Left colon (tissue), 2 donors: ENCODE results near the gene NAALADL1. TPM values are rescaled to one million over a fixed set of nuclear protein-coding genes. Genes with fewer than 3 reads are reported as not detected.
A peak's percentile ranks its signal among the peaks of the same experiment; 100 is the strongest.

Experiments used
- ATAC-seq: fragments of 200-7000 bp; cut with Tn5 transposase; one replicate; pipeline ENCODE4 v1.9.1; 2020; ENCODE audit warnings: mild to moderate bottlenecking, moderate library complexity
- DNase-seq, 2 donors: peaks; one replicate each; pipeline ENCODE4 v3.0.0-alpha.2; 2020
- intact Hi-C, 2 donors: fragments of 100-400 bp; cut with DNase I in 1 of 2; cut with micrococcal nuclease in 1 of 2; formaldehyde crosslinking; loops; one replicate each; pipeline versions ENCODE4 v1.11.2 to v1.14.0; 2022; cut with DNase I, micrococcal nuclease
- microRNA-seq, 2 donors: library from miRNA; unstranded; fragments of <30 nt; microRNA quantifications; one replicate each; pipeline versions ENCODE4 v1.1.0 to v1.2.0, GENCODE V29; 2020
- total RNA-seq, 2 donors: library from RNA; stranded (reverse); fragmentation: NEBNext Ultra II Directional; extraction: Animal tissue kit (Norgen Biotek cat#: 25700); gene quantifications; one replicate each; pipeline ENCODE4 v1.2.1, GENCODE V29; 2021
- donor health status: DM: no; HTN: no; CAD: no.
- donor health status: DM: yes; HTN: yes; CAD: no.

NAALADL1 gene
- total RNA-seq, 2 donors from 2014 or later = 7.8 to 34.1 TPM

- intact Hi-C loops = no loop called here
- ATAC-seq = peak; percentile 1
Measured at GRCh38 chr11:64996327-64996709, 62.0 kb downstream of the NAALADL1 start.

More at GRCh38 chr11:64996327-64996709, 62.0 kb downstream of the NAALADL1 start:
- no peak for DNase-seq

Small RNA genes within 50 kb of the gene (microRNA-seq; reads per million reads assigned to microRNA genes)
- gene MIR6879 = 0.53 to 4.1 reads per million in 2 donors

Other genes starting within 250 kb of the NAALADL1 start
- 10 to 100 TPM; 21.0 to 25.5 TPM for gene MEN1, start 248.0 kb downstream of the NAALADL1 start, total RNA-seq
- 10 to 100 TPM; 44.5 to 45.5 TPM for gene CDC42BPG, start 213.9 kb downstream of the NAALADL1 start, total RNA-seq
- gene EHD1, start 179.9 kb downstream of the NAALADL1 start, total RNA-seq = 10 to 100 TPM; 76.1 to 91.5 TPM
- gene ATG2A, start 141.3 kb downstream of the NAALADL1 start, total RNA-seq = 10 to 100 TPM; 25.3 to 43.4 TPM
- 10 to 100 TPM; 25.1 to 39.6 TPM for gene PPP2R5B, start 133.9 kb downstream of the NAALADL1 start, total RNA-seq
- not detected for gene GPHA2, start 122.7 kb downstream of the NAALADL1 start, total RNA-seq
- not detected for gene MAJIN, start 86.4 kb downstream of the NAALADL1 start, total RNA-seq
- gene BATF2, start 61.6 kb downstream of the NAALADL1 start, total RNA-seq = 10 to 100 TPM; 17.4 to 17.6 TPM
- gene ARL2, start 44.4 kb downstream of the NAALADL1 start, total RNA-seq = 10 to 100 TPM; 59.1 to 60.3 TPM
- gene SNX15, start 31.1 kb downstream of the NAALADL1 start, total RNA-seq = 10 to 100 TPM; 38.9 to 41.4 TPM
- gene SAC3D1, start 17.3 kb downstream of the NAALADL1 start, total RNA-seq = 10 to 100 TPM; 11.1 to 11.6 TPM
- gene CDCA5, start 25.5 kb upstream of the NAALADL1 start, total RNA-seq = 1 to 10 TPM; 3.0 to 7.3 TPM
- gene ZFPL1, start 25.7 kb upstream of the NAALADL1 start, total RNA-seq = 10 to 100 TPM; 45.3 to 45.6 TPM
- 100 to 1,000 TPM; 174 to 186 TPM for gene VPS51, start 37.7 kb upstream of the NAALADL1 start, total RNA-seq
- gene TM7SF2, start 53.3 kb upstream of the NAALADL1 start, total RNA-seq = 10 to 100 TPM; 24.6 to 36.0 TPM
- gene ZNHIT2, start 59.1 kb upstream of the NAALADL1 start, total RNA-seq = 1 to 10 TPM; 7.3 to 9.7 TPM
- gene FAU, start 63.6 kb upstream of the NAALADL1 start, total RNA-seq = 100 to 1,000 TPM; 701 to 737 TPM
- 10 to 100 TPM; 47.0 to 54.5 TPM for gene MRPL49, start 63.8 kb upstream of the NAALADL1 start, total RNA-seq
- gene SYVN1, start 76.0 kb upstream of the NAALADL1 start, total RNA-seq = 10 to 100 TPM; 64.5 to 70.4 TPM
- gene SPDYC, start 111.7 kb upstream of the NAALADL1 start, total RNA-seq = not detected
- gene CAPN1, start 123.4 kb upstream of the NAALADL1 start, total RNA-seq = 100 to 1,000 TPM; 316 to 367 TPM
- gene POLA2, start 203.4 kb upstream of the NAALADL1 start, total RNA-seq = 1 to 10 TPM; 4.3 to 9.8 TPM